Neural progenitor cell (in vitro differentiated cells): ENCODE data around the gene TMEM185B.

Experiments
- CTCF ChIP-seq: fragments of 200-600 bp; sonication (generic); IDR thresholded peaks from 2 replicates; pipeline ENCODE4 v1.5.1; 2017; ENCODE audit warnings: antibody characterized with exemption, mild to moderate bottlenecking
- EZH2phosphoT487 ChIP-seq: fragments of 200-600 bp; sonication (generic); IDR thresholded peaks from 2 replicates; pipeline ENCODE4 v1.6.1; 2017; ENCODE audit warnings: antibody characterized with exemption

- no peak for TF ChIP-seq CTCF
- no peak for TF ChIP-seq EZH2phosphoT487
Measured at GRCh38 chr2:120255071-120255470, 31.9 kb upstream of the TMEM185B start.
